ENCODE measurements around the gene ZNF136.

ZNF136 gene

GRCh38 chr19:12162882-12163806 is at the start of gene ZNF136:
Gene ZNF136, plus strand, starts transcription at chr19:12163096. Its CDS starts 108 bp downstream, at chr19:12163204.
- DNase-seq (ENCODE audit: low spot score), result peak; percentile 94

GRCh38 chr19:12113121-12113520 is 49.8 kb upstream of the ZNF136 start:
- DNase-seq (ENCODE audit: low spot score), result peak; percentile 20

GRCh38 chr19:12117201-12117970 is 45.5 kb upstream of the ZNF136 start:
- DNase-seq (ENCODE audit: low spot score), result no peak

GRCh38 chr19:12126707-12127106 is 36.2 kb upstream of the ZNF136 start:
- peak; percentile 16 for DNase-seq (ENCODE audit: low spot score)

- no peak for DNase-seq (ENCODE audit: low spot score)
These were observed 29.8 kb upstream of the ZNF136 start for GRCh38 chr19:12133069-12133468.

- no peak for DNase-seq (ENCODE audit: low spot score)
These were observed 25.5 kb upstream of the ZNF136 start for GRCh38 chr19:12137221-12137940.

GRCh38 chr19:12139269-12139668 is 23.6 kb upstream of the ZNF136 start:
- no peak for DNase-seq (ENCODE audit: low spot score)

- peak; percentile 94 for DNase-seq (ENCODE audit: low spot score)
These were observed 22.9 kb upstream of the ZNF136 start, which contains the start of gene ZNF20 for GRCh38 chr19:12139885-12140544. Gene ZNF20, minus strand, starts transcription at chr19:12140350. Its CDS starts 168 bp downstream, at chr19:12140182.

- DNase-seq (ENCODE audit: low spot score), result peak; percentile 84
These were observed 22.1 kb upstream of the ZNF136 start for GRCh38 chr19:12140545-12141404.

GRCh38 chr19:12141405-12141736 is 21.5 kb upstream of the ZNF136 start:
- DNase-seq (ENCODE audit: low spot score), result no peak

GRCh38 chr19:12145348-12145747 is 17.5 kb upstream of the ZNF136 start:
- no peak for DNase-seq (ENCODE audit: low spot score)

- no peak for DNase-seq (ENCODE audit: low spot score)
These were observed 7.5 kb upstream of the ZNF136 start for GRCh38 chr19:12155324-12155860.

- DNase-seq (ENCODE audit: low spot score), result no peak
These were observed 6.5 kb upstream of the ZNF136 start, which contains the start of gene ZNF625 for GRCh38 chr19:12156223-12157058. Gene ZNF625, minus strand, starts transcription at chr19:12156734. Its CDS starts 176 bp downstream, at chr19:12156558.

- no peak for DNase-seq (ENCODE audit: low spot score)
These were observed 3.0 kb upstream of the ZNF136 start for GRCh38 chr19:12159773-12160414.

- no peak for DNase-seq (ENCODE audit: low spot score)
These were observed 399 bp upstream of the ZNF136 start for GRCh38 chr19:12162513-12162881.

GRCh38 chr19:12163826-12164225 is 930 bp downstream of the ZNF136 start:
- no peak for DNase-seq (ENCODE audit: low spot score)

- DNase-seq (ENCODE audit: low spot score), result no peak
These were observed 3.7 kb downstream of the ZNF136 start for GRCh38 chr19:12166626-12167025.

GRCh38 chr19:12180377-12180776 is 17.5 kb downstream of the ZNF136 start:
- no peak for DNase-seq (ENCODE audit: low spot score)

- no peak for DNase-seq (ENCODE audit: low spot score)
These were observed 24.7 kb downstream of the ZNF136 start for GRCh38 chr19:12187625-12188024.
